GM23248 (cell line): ENCODE results near the gene SELENOS. TPM values are rescaled to one million over a fixed set of nuclear protein-coding genes. Genes with fewer than 3 reads are reported as not detected.

Experiments used
- DNase-seq: peaks from one replicate; pipeline ENCODE4 v3.0.0-alpha.2; 2015
- H2AFZ ChIP-seq: fragments of 200-600 bp; sonication (generic); 2 replicates; pipeline ENCODE4 v1.6.1; 2016; ENCODE audit warnings: antibody characterized with exemption
- H3F3A ChIP-seq: fragments of 200-600 bp; sonication (generic); 2 replicates; pipeline ENCODE4 v1.6.1; 2016; ENCODE audit warnings: mild to moderate bottlenecking, antibody characterized with exemption, mixed run types; ENCODE audit not compliant: insufficient read depth
- H3K27ac ChIP-seq: fragments of 200-600 bp; sonication (generic); 2 replicates; pipeline ENCODE4 v1.5.1; 2016; ENCODE audit warnings: mild to moderate bottlenecking
- H3K27me3 ChIP-seq: fragments of 200-600 bp; sonication (generic); replicated peaks from 2 replicates; pipeline ENCODE4 v1.6.1; 2016; ENCODE audit warnings: mild to moderate bottlenecking; ENCODE audit not compliant: insufficient read depth
- H3K36me3 ChIP-seq: fragments of 200-600 bp; sonication (generic); 2 replicates; pipeline ENCODE4 v1.6.1; 2016; ENCODE audit warnings: low read depth, mild to moderate bottlenecking
- H3K4me1 ChIP-seq: fragments of 200-600 bp; sonication (generic); 2 replicates; pipeline ENCODE4 v1.6.1; 2016; ENCODE audit warnings: mild to moderate bottlenecking; ENCODE audit not compliant: insufficient read depth
- H3K4me2 ChIP-seq: fragments of 200-600 bp; sonication (generic); one replicate; pipeline ENCODE4 v1.6.1; 2016; ENCODE audit warnings: mild to moderate bottlenecking; ENCODE audit not compliant: unreplicated experiment
- H3K4me3 ChIP-seq: fragments of 200-600 bp; sonication (generic); 2 replicates; pipeline ENCODE4 v1.5.1; 2016; ENCODE audit warnings: mild to moderate bottlenecking
- H3K79me2 ChIP-seq: fragments of 200-600 bp; sonication (generic); 2 replicates; pipeline ENCODE4 v1.6.1; 2016; ENCODE audit warnings: mild to moderate bottlenecking; ENCODE audit not compliant: insufficient read depth
- H3K9ac ChIP-seq: fragments of 200-600 bp; sonication (generic); 2 replicates; pipeline ENCODE4 v1.6.1; 2016; ENCODE audit warnings: mild to moderate bottlenecking
- H3K9me2 ChIP-seq: fragments of 200-600 bp; sonication (generic); 2 replicates; pipeline ENCODE4 v1.6.1; 2016; ENCODE audit warnings: mixed run types, mild to moderate bottlenecking, moderate library complexity; ENCODE audit not compliant: insufficient read depth
- H3K9me3 ChIP-seq: fragments of 200-600 bp; sonication (generic); one replicate; pipeline ENCODE4 v1.6.1; 2017; ENCODE audit warnings: low read depth
- H4K20me1 ChIP-seq: fragments of 200-600 bp; sonication (generic); 2 replicates; pipeline ENCODE4 v1.6.0; 2016; ENCODE audit not compliant: insufficient read depth
- EZH2 ChIP-seq: fragments of 200-600 bp; sonication (generic); IDR thresholded peaks from 2 replicates; pipeline ENCODE4 v1.6.1; 2018; ENCODE audit warnings: antibody characterized with exemption, mild to moderate bottlenecking; ENCODE audit not compliant: insufficient read depth, poor library complexity, severe bottlenecking
- EZH2phosphoT487 ChIP-seq: fragments of 200-600 bp; sonication (generic); IDR thresholded peaks from 2 replicates; pipeline ENCODE4 v1.6.1; 2018; ENCODE audit warnings: antibody characterized with exemption, moderate library complexity, mild to moderate bottlenecking, low read depth; ENCODE audit not compliant: insufficient read depth
- WGBS, 2 experiments: methylation state at CpG; one replicate each; pipeline ENCODE4 v1.1.6; 2015 to 2017; ENCODE audit warnings: low lambda C conversion rate in 2 of 2, low coverage in 1 of 2; ENCODE audit errors: missing lambda C conversion rate in 2 of 2; 5-methylcytosine and 5-hydroxymethylcytosine counted together
- in situ Hi-C: fragments of 300-500 bp; cut with MboI; formaldehyde crosslinking; loops from 2 replicates; pipeline ENCODE4 v1.15.0; 2020
- polyA plus RNA-seq: library from polyadenylated mRNA; unstranded; fragments of >200 nt; fragmentation: Nextera tagmentation; extraction: Ambion mirVana; gene quantifications from 2 replicates; pipeline ENCODE4 v1.2.1, GENCODE V29; 2016
- total RNA-seq: library from RNA; depleted of rRNA; stranded (reverse); fragments of >200 nt; shearing (Covaris generic); gene quantifications from 2 replicates; pipeline ENCODE4 v1.2.3, GENCODE V29; 2014

The SELENOS gene
- total and polyA plus RNA-seq, 2 experiments from 2014 or later = 98.7 to 142 TPM

DNA sequence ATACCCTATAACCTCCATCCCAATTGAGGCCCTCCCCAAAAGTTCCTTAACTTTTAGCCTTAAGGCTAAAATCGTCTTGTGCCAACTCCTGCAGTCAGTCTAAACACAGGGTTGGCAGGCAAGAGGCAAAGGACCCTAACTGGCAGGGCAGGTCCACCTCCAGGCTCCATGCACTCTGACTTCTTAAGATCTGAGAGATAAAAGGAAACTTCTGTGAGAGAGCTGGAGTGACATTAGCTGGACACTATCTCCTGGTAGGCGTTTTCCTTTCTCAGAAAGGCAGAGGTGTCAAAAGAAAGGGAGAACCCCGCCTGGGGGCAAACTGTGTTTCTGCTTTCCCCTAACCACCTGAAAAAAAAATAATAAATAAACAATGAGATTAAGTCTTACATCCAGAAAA, 29.0 kb downstream of the SELENOS start:
- Histone ChIP-seq H3K36me3 (no peaks in the 10 kb centered on the region), H3K4me1 (peaks cover 18% of the 10 kb centered on the region), H3K9me3 (no peaks in the 10 kb centered on the region), H3K9ac (no peak overlapping the region), H3K4me2 (no peak overlapping the region), H4K20me1 (peaks cover 6% of the 10 kb centered on the region; the same call in 1 of the 2 replicates), H3K9me2 (no peaks in the 10 kb centered on the region), H3K4me3 (no peak overlapping the region), H3K79me2 (peaks cover 81% of the 10 kb centered on the region), H2AFZ (no peak overlapping the region), H3K27me3 (no peaks in the 10 kb centered on the region), H3K27ac (no peak overlapping the region), H3F3A (peaks cover 27% of the 10 kb centered on the region)
- TF ChIP-seq EZH2phosphoT487 (no peak), EZH2 (no peak)
- 79 to 83% methylated on average over 3 of the region's 3 CpGs for WGBS, 2 experiments
- in situ Hi-C loops = no loop called here
- no peak for DNase-seq

DNA sequence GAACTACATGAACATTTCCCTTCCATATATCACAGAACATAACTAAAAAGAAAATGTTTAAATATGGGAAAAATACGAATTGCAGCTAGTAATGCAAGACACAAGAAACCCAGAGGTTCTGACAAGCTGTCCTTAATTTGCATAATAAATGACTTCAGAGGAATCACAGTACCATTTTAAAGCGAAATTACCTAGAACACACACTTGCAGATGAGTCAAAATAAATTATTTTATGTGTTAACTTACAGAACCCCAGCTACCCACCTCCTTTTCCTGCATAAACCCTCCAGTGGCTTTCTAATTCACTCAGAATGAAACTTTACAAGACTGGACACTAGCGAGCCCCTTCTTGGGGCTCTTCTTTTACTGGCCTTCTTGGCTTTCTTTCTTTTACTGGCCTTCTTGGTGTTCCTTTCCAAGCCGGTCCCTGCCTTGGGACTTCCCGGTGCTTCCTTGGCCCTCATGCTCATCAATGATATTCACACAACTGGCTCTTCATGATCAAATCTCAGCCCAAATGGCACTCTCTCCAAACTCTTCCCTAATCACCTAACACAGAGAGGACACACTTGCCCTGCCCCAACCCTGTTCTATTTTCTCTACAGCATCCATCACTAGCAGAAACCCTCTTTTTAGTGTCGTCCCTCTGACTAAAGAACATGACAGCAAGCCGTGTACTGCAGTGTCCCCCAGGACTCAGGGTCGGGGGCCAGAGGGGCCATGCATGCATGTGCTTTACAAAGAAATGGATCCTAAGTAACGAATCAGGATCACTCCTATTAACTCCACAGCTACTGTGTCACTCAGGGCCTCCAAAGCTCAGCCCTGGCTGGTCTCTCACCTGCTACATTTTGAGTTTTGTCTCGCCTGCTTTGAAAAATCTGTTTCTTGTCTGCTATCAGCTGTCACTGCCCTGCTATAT, 30.2 kb downstream of the SELENOS start:
- no peaks in the 10 kb centered on the region for H3K9me3 ChIP-seq
- TF ChIP-seq EZH2phosphoT487 (no peak), EZH2 (no peak)
- H3K36me3 ChIP-seq = no peaks in the 10 kb centered on the region
- no peak for DNase-seq
- H2AFZ ChIP-seq = no peak overlapping the region
- H3K27ac ChIP-seq = no peak overlapping the region
- H3F3A ChIP-seq = peaks cover 28% of the 10 kb centered on the region
- H3K27me3 ChIP-seq = no peaks in the 10 kb centered on the region
- no peak overlapping the region for H3K4me2 ChIP-seq
- 76 to 82% methylated on average over 10 of the region's 10 CpGs for WGBS, 2 experiments
- H3K9ac ChIP-seq = no peak overlapping the region
- H3K79me2 ChIP-seq = peaks cover 90% of the 10 kb centered on the region
- peaks cover 24% of the 10 kb centered on the region for H3K4me1 ChIP-seq
- in situ Hi-C loops = no loop called here
- peaks cover 6% of the 10 kb centered on the region; the same call in 1 of the 2 replicates for H4K20me1 ChIP-seq
- no peak overlapping the region for H3K4me3 ChIP-seq
- H3K9me2 ChIP-seq = no peaks in the 10 kb centered on the region

DNA sequence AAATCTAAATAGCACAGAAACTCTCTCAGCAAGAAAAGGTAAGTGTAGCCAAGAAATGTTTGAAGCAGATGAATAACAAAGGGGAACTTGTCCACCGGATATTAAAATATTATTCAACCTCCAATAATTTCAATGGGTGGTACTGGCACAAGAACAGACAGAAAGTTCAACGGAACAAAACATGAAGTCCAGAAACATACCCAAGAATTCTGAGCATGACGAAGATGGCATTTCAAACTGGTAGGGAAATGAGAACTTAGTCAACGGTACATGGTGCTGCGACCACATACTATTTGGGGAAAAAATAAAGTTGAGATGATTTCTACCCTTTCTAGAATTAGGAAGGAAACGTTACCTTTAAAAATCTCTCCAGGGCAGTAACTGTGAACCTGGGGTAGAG, 30.9 kb downstream of the SELENOS start:
- H3K4me3 ChIP-seq = no peak overlapping the region
- H4K20me1 ChIP-seq = peaks cover 6% of the 10 kb centered on the region; the same call in 1 of the 2 replicates
- peaks cover 32% of the 10 kb centered on the region for H3F3A ChIP-seq
- H3K36me3 ChIP-seq = no peaks in the 10 kb centered on the region
- H3K9ac ChIP-seq = no peak overlapping the region
- H3K27me3 ChIP-seq = no peaks in the 10 kb centered on the region
- TF ChIP-seq EZH2phosphoT487 = no peak
- no peak for TF ChIP-seq EZH2
- no peak overlapping the region for H3K4me2 ChIP-seq
- peaks cover 97% of the 10 kb centered on the region for H3K79me2 ChIP-seq
- no peaks in the 10 kb centered on the region for H3K9me3 ChIP-seq
- H2AFZ ChIP-seq = no peak overlapping the region
- no peak for DNase-seq
- H3K4me1 ChIP-seq = peaks cover 28% of the 10 kb centered on the region
- no peaks in the 10 kb centered on the region for H3K9me2 ChIP-seq
- WGBS, 2 experiments = 63 to 64% methylated on average over 6 of the region's 6 CpGs
- in situ Hi-C loops = no loop called here
- no peak overlapping the region for H3K27ac ChIP-seq

DNA sequence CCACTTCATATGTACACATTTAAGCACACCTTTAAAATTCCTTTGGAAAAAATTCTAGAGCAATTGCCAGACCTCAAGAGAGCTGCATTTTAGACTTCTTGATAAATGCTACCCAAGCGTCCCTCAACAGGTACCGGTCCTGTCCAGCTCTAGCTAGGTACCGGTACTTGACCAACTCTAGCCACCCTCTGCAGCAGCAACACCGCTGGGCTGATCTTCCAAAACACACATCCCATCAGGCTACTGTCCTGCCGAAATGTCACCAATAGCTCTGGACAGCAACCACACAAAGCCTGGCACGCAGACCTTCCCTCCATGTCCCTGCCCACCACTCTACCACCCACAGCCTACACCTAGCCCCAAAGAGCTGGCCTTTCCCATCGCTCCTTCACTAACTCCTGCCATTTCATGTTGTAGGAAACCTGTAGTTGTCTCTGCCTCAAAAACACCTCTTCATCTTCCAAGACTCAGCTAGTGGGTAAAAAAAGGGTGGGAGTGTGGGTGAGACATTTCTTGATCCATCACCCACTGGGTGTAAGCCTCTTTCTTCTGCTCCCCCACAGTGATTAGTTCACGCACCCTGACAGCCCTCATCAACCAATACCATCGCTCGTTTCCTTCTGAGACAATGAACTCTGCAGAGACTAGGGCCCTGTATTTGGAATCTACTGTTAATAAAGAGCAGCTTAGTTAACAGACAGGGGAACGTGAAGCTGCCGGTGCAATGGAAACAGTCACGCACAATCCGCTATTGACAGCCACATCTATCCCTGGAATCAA, 32.2 kb downstream of the SELENOS start:
- peaks cover 100% of the 10 kb centered on the region for H3K79me2 ChIP-seq
- in situ Hi-C loops = no loop called here
- WGBS, 2 experiments = 94 to 95% methylated on average over 14 of the region's 14 CpGs
- H3K27me3 ChIP-seq = no peaks in the 10 kb centered on the region
- H3K4me3 ChIP-seq = no peak overlapping the region
- peaks cover 14% of the 10 kb centered on the region for H4K20me1 ChIP-seq
- no peak overlapping the region for H3K9ac ChIP-seq
- no peaks in the 10 kb centered on the region for H3K36me3 ChIP-seq
- no peak overlapping the region for H3K27ac ChIP-seq
- no peak for DNase-seq
- H3K9me3 ChIP-seq = no peaks in the 10 kb centered on the region
- no peak overlapping the region for H2AFZ ChIP-seq
- TF ChIP-seq EZH2phosphoT487 (no peak), EZH2 (no peak)
- no peak overlapping the region for H3K4me2 ChIP-seq
- H3F3A ChIP-seq = peaks cover 37% of the 10 kb centered on the region
- peaks cover 35% of the 10 kb centered on the region for H3K4me1 ChIP-seq
- no peaks in the 10 kb centered on the region for H3K9me2 ChIP-seq
